Non-pigmented ciliary epithelial cell (primary cell): ENCODE results near the gene CIPC.

ENCODE experiments used
- DNase-seq: peaks from one replicate; pipeline ENCODE4 v3.0.0-alpha.2; 2010; ENCODE audit warnings: low read depth

The CIPC gene

GRCh38 chr14:77069551-77069950, 28.5 kb upstream of the CIPC start:
- DNase-seq, result no peak

GRCh38 chr14:77071938-77072388, 26.1 kb upstream of the CIPC start:
- DNase-seq, result no peak

DNA sequence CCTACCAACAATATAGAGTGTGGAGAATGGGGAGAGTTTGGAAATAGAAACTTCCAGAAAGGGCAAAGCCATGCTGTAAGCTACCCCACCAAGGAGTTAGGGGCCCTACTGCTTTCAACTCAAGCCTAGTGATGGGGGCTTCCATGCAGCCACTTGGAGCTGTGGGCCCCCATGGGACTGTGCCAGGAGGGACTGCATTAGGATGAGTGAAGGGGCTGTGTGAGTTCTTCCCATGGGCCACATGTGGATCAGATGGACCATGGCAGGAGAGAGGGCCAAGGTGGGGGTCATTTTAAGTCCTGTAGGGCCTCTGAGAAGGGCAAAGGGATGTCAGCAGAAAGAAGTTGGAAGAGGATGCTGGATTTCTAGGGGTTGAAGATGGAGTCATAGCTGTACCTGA, 23.1 kb upstream of the CIPC start:
- no peak for DNase-seq

DNA sequence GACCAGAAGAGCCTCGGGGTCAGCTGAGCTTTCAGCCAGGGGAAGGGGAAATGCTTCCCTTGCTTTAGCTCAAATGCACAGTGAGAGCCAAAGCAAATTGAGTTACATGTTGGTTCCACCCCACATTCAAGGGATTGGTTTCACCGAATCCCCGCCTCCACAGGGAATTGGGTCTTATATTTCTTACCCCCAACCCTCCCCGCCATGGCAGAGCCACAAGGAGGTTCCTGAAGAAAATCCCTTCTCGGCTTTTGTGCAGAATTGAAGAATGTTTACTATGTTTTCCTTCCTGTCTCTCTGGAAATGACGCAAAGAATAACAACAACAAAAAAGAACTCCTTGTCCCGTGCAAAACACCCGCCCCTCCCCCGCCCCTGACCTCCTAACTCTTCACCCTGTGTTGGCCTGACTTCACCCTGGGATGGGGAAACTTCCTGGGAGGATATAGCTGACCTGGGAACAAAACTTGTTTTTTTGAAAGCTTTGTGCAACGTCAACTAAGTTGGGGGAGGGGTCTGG, 21.9 kb upstream of the CIPC start:
- DNase-seq, result no peak

- no peak for DNase-seq
These were observed 21.0 kb upstream of the CIPC start for GRCh38 chr14:77077040-77077439.

DNA sequence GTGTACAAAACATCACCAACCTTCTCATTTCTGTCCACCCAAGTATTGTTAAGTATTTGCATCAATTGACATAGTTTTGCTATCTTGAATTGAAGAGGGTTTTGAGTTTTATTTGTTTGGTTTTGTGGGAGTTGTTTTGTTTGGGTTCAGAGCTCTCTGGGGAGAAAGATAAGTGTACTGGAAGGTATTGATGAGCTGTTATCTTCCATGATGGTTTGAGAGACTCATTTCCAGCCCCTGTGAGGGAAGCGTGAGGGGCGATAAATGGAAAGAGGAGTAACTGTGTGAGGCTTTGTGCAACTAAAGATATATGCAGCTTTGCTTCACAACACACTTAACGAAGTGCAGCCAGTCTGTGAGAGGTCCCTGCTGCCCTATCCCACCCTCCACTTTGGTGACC, 15.7 kb upstream of the CIPC start:
- DNase-seq, result no peak

GRCh38 chr14:77083082-77083481, 15.0 kb upstream of the CIPC start:
- no peak for DNase-seq

GRCh38 chr14:77084985-77085384, 13.1 kb upstream of the CIPC start:
- DNase-seq, result no peak

- DNase-seq, result no peak
These were observed 12.5 kb upstream of the CIPC start for GRCh38 chr14:77085538-77085937.

GRCh38 chr14:77086017-77086727, 11.9 kb upstream of the CIPC start:
- DNase-seq, result no peak

- DNase-seq, result no peak
These were observed 11.1 kb upstream of the CIPC start for GRCh38 chr14:77086951-77087350.

GRCh38 chr14:77087631-77088030, 10.4 kb upstream of the CIPC start:
- DNase-seq, result no peak

GRCh38 chr14:77088219-77088618, 9.8 kb upstream of the CIPC start:
- no peak for DNase-seq

- DNase-seq, result no peak
These were observed 9.4 kb upstream of the CIPC start for GRCh38 chr14:77088645-77089044.

DNA sequence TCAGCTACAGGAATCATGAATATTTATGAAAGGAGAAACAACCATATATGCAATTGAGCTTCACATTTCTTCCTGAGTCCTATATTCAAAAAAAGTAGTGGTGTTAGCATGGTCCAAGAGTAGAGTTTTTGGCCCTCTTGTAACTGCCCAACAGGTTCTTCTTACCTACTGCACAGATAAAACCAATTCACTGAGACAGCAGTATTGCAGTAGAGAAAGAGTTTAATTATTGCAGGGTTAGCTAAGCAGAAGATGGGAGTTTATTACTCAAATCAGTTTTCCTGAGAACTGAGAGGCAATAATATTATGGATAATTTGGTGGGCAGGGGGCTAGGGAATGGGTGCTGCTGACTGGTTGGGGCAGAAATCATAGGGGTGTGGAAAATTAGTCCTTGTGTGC, 6.5 kb upstream of the CIPC start:
- no peak for DNase-seq

- no peak for DNase-seq
These were observed 5.4 kb upstream of the CIPC start for GRCh38 chr14:77092676-77093075.

GRCh38 chr14:77094672-77095284, 3.3 kb upstream of the CIPC start:
- DNase-seq, result peak; percentile 48

GRCh38 chr14:77097006-77097699, 905 bp upstream of the CIPC start:
- DNase-seq, result no peak

GRCh38 chr14:77098529-77099353, 683 bp downstream of the CIPC start:
- DNase-seq, result no peak

DNA sequence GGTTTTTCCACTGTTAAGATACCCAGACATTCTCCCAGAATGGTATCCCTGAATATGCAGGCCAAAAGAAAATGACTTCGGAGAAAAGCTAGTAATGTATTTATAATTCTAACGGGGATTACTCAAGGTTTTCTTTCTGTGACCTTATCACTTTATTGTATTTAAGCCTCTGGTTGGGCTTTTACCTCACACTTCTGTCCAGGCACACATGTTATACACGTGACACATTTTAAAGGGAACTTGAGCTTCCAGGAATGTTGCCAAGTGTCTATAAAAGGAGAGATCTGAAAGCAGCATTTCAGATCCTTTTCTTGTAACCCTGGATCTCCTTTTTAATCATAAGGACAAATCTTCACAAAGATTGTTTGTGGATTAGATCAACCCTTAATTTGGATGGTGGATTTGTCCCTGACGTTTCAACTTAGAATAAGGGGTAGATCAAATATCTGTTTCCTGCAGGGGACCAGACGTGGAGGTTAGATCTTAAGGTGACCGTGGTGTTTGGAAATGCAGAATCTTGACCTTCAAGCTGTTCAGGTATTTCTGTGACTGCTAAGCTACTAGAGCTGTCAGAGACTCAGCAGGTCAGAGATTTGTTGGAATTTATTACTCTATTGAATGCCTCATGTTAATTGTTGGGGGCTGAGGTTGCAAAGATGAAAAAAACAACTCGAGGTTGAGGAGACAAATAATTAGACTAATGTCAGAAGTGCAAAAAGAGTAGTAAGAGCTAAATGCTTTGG, 1.5 kb downstream of the CIPC start:
- peak; percentile 28 for DNase-seq

DNA sequence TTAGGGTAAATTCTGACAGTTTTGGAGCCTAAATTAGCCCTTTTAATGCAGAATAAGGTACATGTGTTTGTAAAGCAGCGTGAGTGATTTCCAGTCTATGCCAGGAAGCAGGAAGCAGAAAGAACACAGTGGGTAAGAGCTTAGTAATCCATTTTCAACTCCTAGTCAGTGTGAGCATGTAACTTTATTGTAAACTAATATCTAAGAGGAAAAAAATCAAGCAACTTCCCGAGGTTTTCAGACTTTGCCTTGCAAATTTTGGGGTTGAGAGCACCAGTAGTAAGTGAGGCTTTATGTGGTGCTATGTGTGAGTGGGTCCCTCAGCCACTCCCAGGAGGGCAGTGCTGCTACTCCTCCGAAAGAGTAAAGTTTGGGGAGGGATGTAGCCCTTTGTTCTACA, 2.9 kb downstream of the CIPC start:
- DNase-seq, result no peak

DNA sequence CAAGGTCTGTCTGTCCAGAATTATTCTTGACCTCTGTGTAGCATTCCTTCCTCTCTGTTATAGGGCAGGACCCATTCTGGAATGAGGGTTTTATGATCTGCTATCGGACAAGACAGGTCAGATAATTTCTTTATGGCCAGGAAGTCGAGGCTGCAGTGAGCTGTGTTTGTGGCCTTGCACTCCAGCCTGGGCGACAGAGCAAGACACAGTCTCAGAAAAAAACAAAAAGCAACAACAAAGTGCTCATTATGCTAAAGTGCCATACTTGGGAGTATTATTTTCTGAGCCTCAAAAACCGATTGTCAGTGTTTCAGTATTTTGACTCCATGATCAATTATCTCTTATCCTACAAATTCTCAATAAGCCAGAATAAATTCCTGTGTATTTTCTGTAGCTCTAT, 4.1 kb downstream of the CIPC start:
- no peak for DNase-seq
